T-helper 17 cell (primary cell): ENCODE results near the gene MCCC1. TPM values are rescaled to one million over a fixed set of nuclear protein-coding genes. Genes with fewer than 3 reads are reported as not detected.
"Not testable (repeated sequence)": the region's sequence is repeated elsewhere in the genome, so short reads cannot be mapped to it uniquely, and the experiment has no call there.

ENCODE experiments used
- ATAC-seq: fragments of 150-1000 bp; cut with Tn5 transposase; 2 replicates; pipeline ENCODE4 v1.10.0; 2021; ENCODE audit warnings: mild to moderate bottlenecking, moderate library complexity
- DNase-seq, 3 donors: peaks; one replicate each; pipeline versions ENCODE4 v3.0.0 to v3.0.0-alpha.2; 2020 to 2021
- H3K9me3 ChIP-seq: one replicate; pipeline ENCODE4 v1.7.0; 2013; ENCODE audit warnings: low read length, mild to moderate bottlenecking; ENCODE audit not compliant: control insufficient read depth, poor library complexity, severe bottlenecking
- H3K27ac Mint-ChIP-seq: one replicate; pipeline ENCODE4 v1.8.0; 2022; ENCODE audit warnings: mild to moderate bottlenecking, moderate library complexity, mixed read lengths
- H3K27me3 Mint-ChIP-seq: one replicate; pipeline ENCODE4 v1.8.0; 2022; ENCODE audit warnings: mixed read lengths
- H3K36me3 Mint-ChIP-seq: one replicate; pipeline ENCODE4 v1.8.0; 2022; ENCODE audit warnings: low read depth, mixed read lengths
- H3K4me1 Mint-ChIP-seq: one replicate; pipeline ENCODE4 v1.8.0; 2022; ENCODE audit warnings: mild to moderate bottlenecking, mixed read lengths
- H3K4me3 Mint-ChIP-seq: one replicate; pipeline ENCODE4 v1.8.0; 2022; ENCODE audit warnings: mild to moderate bottlenecking, moderate library complexity, mixed read lengths
- total RNA-seq, 4 donors: library from RNA in 2 of 4; stranded (reverse) in 2 of 4; gene quantifications; one replicate each; pipeline ENCODE4 v1.2.3 and lab custom pipeline; 2022 to 2026

Gene MCCC1
- total RNA-seq, 2 donors from 2014 or later, result 17.5 to 17.6 TPM

GRCh38 chr3:183092256-183092655, 7.0 kb downstream of the MCCC1 start:
- peaks cover 12% of the 10 kb centered on the region for H3K4me1 Mint-ChIP-seq
- no peak overlapping the region for H3K27ac Mint-ChIP-seq
- no peak for DNase-seq
- no peak for ATAC-seq
- no peak overlapping the region for H3K4me3 Mint-ChIP-seq
- peaks cover 9% of the 10 kb centered on the region for H3K36me3 Mint-ChIP-seq
- no peaks in the 10 kb centered on the region for H3K27me3 Mint-ChIP-seq
- H3K9me3 ChIP-seq, result no peaks in the 10 kb centered on the region

- H3K4me3 Mint-ChIP-seq, result no peak overlapping the region
- peaks cover 14% of the 10 kb centered on the region for H3K36me3 Mint-ChIP-seq
- peaks cover 11% of the 10 kb centered on the region for H3K4me1 Mint-ChIP-seq
- no peak overlapping the region for H3K27ac Mint-ChIP-seq
- ATAC-seq (no peak), DNase-seq (no peak)
- H3K27me3 Mint-ChIP-seq, result no peaks in the 10 kb centered on the region
- no peaks in the 10 kb centered on the region for H3K9me3 ChIP-seq
Measured at GRCh38 chr3:183087184-183087583, 12.1 kb downstream of the MCCC1 start.

GRCh38 chr3:183085634-183086390, 13.5 kb downstream of the MCCC1 start:
- DNase-seq (no peak), ATAC-seq (no peak)
- H3K9me3 ChIP-seq, result no peaks in the 10 kb centered on the region
- no peak overlapping the region for H3K4me3 Mint-ChIP-seq
- H3K27me3 Mint-ChIP-seq, result no peaks in the 10 kb centered on the region
- peaks cover 14% of the 10 kb centered on the region for H3K36me3 Mint-ChIP-seq
- peaks cover 11% of the 10 kb centered on the region for H3K4me1 Mint-ChIP-seq
- no peak overlapping the region for H3K27ac Mint-ChIP-seq

GRCh38 chr3:183082355-183082915, 16.9 kb downstream of the MCCC1 start:
- H3K36me3 Mint-ChIP-seq, result peaks cover 13% of the 10 kb centered on the region
- no peaks in the 10 kb centered on the region for H3K9me3 ChIP-seq
- ATAC-seq (no peak), DNase-seq (no peak)
- H3K4me3 Mint-ChIP-seq, result no peak overlapping the region
- no peak overlapping the region for H3K27ac Mint-ChIP-seq
- H3K4me1 Mint-ChIP-seq, result peaks cover 7% of the 10 kb centered on the region
- H3K27me3 Mint-ChIP-seq, result no peaks in the 10 kb centered on the region

- peaks cover 11% of the 10 kb centered on the region for H3K36me3 Mint-ChIP-seq
- H3K4me3 Mint-ChIP-seq, result no peak overlapping the region
- no peak overlapping the region for H3K27ac Mint-ChIP-seq
- no peak for ATAC-seq
- H3K27me3 Mint-ChIP-seq, result no peaks in the 10 kb centered on the region
- peaks cover 5% of the 10 kb centered on the region for H3K4me1 Mint-ChIP-seq
- no peaks in the 10 kb centered on the region for H3K9me3 ChIP-seq
- no peak for DNase-seq
Measured at GRCh38 chr3:183081459-183082183, 17.7 kb downstream of the MCCC1 start.

- Mint-ChIP-seq H3K36me3 (peaks cover 6% of the 10 kb centered on the region), H3K4me3 (no peak overlapping the region), H3K4me1 (peaks cover 5% of the 10 kb centered on the region), H3K27me3 (no peaks in the 10 kb centered on the region), H3K27ac (no peak overlapping the region)
- H3K9me3 ChIP-seq, result no peaks in the 10 kb centered on the region
- no peak for ATAC-seq
- no peak for DNase-seq
Measured at GRCh38 chr3:183080628-183081027, 18.7 kb downstream of the MCCC1 start.

GRCh38 chr3:183074881-183075280, 24.4 kb downstream of the MCCC1 start:
- Mint-ChIP-seq H3K4me1 (peaks cover 4% of the 10 kb centered on the region), H3K4me3 (no peak overlapping the region), H3K27me3 (no peaks in the 10 kb centered on the region), H3K27ac (no peak overlapping the region), H3K36me3 (peaks cover 2% of the 10 kb centered on the region)
- ATAC-seq (no peak), DNase-seq (no peak)
- H3K9me3 ChIP-seq, result no peaks in the 10 kb centered on the region

GRCh38 chr3:183074261-183074660, 25.0 kb downstream of the MCCC1 start:
- H3K9me3 ChIP-seq, result no peaks in the 10 kb centered on the region
- no peak overlapping the region for H3K4me3 Mint-ChIP-seq
- ATAC-seq, result no peak
- no peak for DNase-seq
- H3K36me3 Mint-ChIP-seq, result peaks cover 2% of the 10 kb centered on the region
- peak overlapping the region; percentile 41 for H3K27ac Mint-ChIP-seq
- no peaks in the 10 kb centered on the region for H3K27me3 Mint-ChIP-seq
- H3K4me1 Mint-ChIP-seq, result peaks cover 4% of the 10 kb centered on the region

- DNase-seq (no peak), ATAC-seq (no peak)
- H3K9me3 ChIP-seq, result no peaks in the 10 kb centered on the region
- Mint-ChIP-seq H3K27me3 (no peaks in the 10 kb centered on the region), H3K4me3 (no peak overlapping the region), H3K27ac (peak overlapping the region; percentile 41), H3K36me3 (no peaks in the 10 kb centered on the region), H3K4me1 (peaks cover 4% of the 10 kb centered on the region)
Measured at GRCh38 chr3:183073839-183074238, 25.5 kb downstream of the MCCC1 start.

- ATAC-seq (no peak), DNase-seq (no peak)
- Mint-ChIP-seq H3K4me3 (no peak overlapping the region), H3K27me3 (no peaks in the 10 kb centered on the region), H3K4me1 (peaks cover 6% of the 10 kb centered on the region), H3K36me3 (peaks cover 3% of the 10 kb centered on the region), H3K27ac (no peak overlapping the region)
- no peaks in the 10 kb centered on the region for H3K9me3 ChIP-seq
Measured at GRCh38 chr3:183070892-183071291, 28.4 kb downstream of the MCCC1 start.

GRCh38 chr3:183069086-183069485, 30.2 kb downstream of the MCCC1 start:
- Mint-ChIP-seq H3K27me3 (no peaks in the 10 kb centered on the region), H3K4me3 (no peak overlapping the region), H3K27ac (no peak overlapping the region), H3K4me1 (peaks cover 6% of the 10 kb centered on the region), H3K36me3 (peaks cover 6% of the 10 kb centered on the region)
- no peaks in the 10 kb centered on the region for H3K9me3 ChIP-seq
- DNase-seq (no peak), ATAC-seq (no peak)

GRCh38 chr3:183066891-183067290, 32.4 kb downstream of the MCCC1 start:
- DNase-seq, ATAC-seq, H3K27ac Mint-ChIP-seq, H3K9me3 ChIP-seq, H3K4me1 Mint-ChIP-seq, H3K4me3 Mint-ChIP-seq, H3K27me3 Mint-ChIP-seq, H3K36me3 Mint-ChIP-seq: not testable (repeated sequence)

- no peaks in the 10 kb centered on the region for H3K9me3 ChIP-seq
- peaks cover 7% of the 10 kb centered on the region for H3K4me1 Mint-ChIP-seq
- peaks cover 8% of the 10 kb centered on the region for H3K36me3 Mint-ChIP-seq
- H3K27ac Mint-ChIP-seq, result no peak overlapping the region
- no peak for ATAC-seq
- no peaks in the 10 kb centered on the region for H3K27me3 Mint-ChIP-seq
- no peak overlapping the region for H3K4me3 Mint-ChIP-seq
- no peak for DNase-seq
Measured at GRCh38 chr3:183064475-183064874, 34.8 kb downstream of the MCCC1 start.
